ENCODE measurements around the gene PALB2.

The PALB2 gene

DNA sequence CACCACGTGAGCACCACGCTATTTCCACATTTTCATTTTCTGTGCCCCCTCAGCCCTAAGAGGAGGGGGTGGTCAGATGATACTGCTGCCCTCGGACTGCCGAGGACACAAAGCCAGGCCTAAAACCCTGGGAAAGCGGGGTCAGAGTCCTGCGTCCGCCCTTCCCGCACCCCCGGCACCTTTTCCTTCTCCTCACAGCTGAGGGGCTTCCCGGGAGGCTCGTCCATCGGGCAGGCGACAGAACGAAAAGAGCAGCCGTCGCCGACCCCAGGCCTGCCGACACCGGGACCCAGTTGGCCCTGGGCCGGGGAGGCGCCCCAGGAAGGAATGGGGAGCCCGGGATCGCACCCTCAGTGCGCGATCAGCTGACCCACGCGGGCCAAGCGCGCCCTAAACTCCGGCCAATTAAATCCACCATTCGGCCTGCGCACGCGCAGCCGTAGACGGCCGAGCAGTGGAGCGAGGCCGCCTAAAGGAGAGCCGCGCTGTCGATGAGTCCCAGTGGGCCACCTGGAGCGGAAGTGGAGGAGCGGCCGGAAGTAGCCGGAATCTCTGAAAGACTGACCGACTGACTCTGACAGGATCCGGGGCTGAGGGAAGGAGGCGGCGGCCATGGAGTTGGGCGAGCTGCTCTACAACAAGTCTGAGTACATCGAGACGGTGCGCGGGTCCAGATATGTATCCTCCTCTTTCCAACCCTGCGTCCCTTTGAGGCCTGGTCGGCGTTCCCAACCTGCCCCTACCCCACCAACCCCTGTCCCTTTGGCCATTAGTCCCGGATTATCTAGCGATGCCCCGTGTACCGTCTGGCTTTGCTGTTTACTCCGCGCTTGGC lies at the start of gene PALB2, which contains the start of gene DCTN5:
Gene PALB2 (minus strand): TSS at position 380 of the 835 bp plus-strand sequence. CDS start 153 bp downstream, at position 227.
Gene DCTN5 (plus strand): TSS at position 536 of the 835 bp plus-strand sequence. CDS start 77 bp downstream, at position 613.
- DNase-seq (ENCODE audit: extremely low read depth in 1 of 2, low read depth in 1 of 2), result peak; percentile 83 to 91

DNA sequence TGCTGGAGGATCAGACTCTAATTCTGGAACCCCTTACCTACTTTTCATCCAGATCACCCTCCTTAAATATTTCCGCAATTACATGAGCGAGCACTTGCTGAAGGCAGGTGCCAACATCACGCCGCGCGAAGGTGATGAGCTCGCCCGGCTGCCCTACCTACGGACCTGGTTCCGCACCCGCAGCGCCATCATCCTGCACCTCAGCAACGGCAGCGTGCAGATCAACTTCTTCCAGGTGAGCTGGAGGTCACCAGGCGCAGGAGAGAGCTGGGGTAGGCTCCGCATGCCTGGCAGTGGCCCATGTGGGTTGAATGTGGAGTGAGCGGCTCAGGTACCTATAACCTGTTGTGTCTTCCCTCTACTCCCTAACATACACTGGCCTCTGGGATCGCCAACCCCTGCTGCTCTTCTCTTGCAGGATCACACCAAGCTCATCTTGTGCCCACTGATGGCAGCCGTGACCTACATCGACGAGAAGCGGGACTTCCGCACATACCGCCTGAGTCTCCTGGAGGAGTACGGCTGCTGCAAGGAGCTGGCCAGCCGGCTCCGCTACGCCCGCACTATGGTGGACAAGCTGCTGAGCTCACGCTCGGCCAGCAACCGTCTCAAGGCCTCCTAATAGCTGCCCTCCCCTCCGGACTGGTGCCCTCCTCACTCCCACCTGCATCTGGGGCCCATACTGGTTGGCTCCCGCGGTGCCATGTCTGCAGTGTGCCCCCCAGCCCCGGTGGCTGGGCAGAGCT lies 48.5 kb upstream of the PALB2 start:
- no peak for DNase-seq (ENCODE audit: extremely low read depth in 1 of 2, low read depth in 1 of 2)

DNA sequence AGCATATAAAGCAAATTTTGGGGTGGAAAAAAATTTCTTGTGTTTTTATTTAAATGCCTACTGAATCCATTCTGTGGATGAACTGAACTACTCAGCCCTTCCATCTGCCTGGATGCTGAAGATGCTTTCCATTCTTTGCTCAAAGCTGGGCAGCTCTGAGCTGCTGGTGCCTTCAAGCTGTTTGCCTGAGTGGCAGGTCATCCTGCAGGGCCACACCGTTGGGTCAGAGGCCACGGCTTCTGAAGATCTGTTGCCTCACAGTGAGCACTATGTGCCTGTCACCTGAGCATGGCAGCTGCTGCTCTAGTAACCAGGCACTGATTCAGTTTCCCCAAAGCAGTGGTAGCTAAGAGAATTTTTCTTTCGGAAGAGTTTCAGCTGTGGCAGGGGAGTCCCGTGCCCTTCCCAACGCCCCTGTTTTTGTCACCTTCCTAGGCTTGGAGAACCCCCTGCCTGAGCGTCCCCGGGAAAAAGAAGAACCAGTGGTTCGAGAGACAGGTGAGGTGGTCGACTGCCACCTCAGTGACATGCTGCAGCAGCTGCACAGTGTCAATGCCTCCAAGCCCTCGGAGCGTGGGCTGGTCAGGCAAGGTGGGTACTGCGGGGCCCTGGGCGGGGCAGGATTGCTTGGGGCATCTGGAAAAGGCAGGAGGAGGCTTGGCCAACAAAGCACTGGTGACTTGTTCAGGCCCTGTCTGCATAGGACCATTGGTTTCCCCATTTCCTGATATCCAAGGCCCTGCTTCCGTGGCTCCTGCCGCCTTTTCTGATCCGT lies 46.1 kb upstream of the PALB2 start:
- no peak for DNase-seq (ENCODE audit: extremely low read depth in 1 of 2, low read depth in 1 of 2)

DNA sequence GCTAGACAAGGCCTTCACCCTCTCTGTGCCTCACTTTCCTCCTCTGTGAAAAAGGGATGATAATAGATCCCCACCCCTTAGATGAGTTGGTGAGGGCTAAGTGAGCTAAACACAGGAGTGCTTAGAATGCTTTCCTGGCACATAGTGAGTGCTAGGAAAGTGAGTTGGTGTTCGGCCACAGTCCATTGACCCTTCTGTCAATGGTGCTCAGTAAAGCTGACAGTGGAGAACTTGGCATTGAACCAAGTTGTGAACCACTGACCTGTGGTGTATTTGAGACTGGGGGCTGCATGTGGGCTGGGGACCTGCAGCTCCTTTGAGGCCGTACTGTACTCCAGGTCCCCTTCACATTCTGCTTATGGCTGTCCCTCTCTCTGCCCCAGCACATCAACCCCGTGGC lies 42.4 kb upstream of the PALB2 start:
- DNase-seq (ENCODE audit: extremely low read depth in 1 of 2, low read depth in 1 of 2), result no peak

DNA sequence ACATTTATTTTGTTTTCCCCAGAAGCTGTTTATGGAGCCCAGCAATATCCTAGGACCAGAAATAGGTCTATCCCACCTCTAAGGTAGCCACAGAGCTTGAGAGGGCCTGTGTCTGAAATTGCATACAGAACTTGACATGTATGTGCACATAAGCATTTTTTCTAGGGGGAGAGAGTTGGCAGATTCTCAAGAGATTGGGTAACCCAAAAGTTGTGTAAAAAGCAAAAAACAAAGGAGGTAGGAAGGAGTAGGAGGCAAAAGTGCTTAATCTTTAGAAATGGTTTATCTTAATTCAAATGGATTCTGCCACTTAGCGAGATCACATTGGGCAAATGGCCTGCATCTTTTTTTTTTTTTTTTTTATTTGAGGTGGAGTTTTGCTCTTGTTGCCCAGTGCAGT lies 41.1 kb upstream of the PALB2 start:
- no peak for DNase-seq (ENCODE audit: extremely low read depth in 1 of 2, low read depth in 1 of 2)

DNA sequence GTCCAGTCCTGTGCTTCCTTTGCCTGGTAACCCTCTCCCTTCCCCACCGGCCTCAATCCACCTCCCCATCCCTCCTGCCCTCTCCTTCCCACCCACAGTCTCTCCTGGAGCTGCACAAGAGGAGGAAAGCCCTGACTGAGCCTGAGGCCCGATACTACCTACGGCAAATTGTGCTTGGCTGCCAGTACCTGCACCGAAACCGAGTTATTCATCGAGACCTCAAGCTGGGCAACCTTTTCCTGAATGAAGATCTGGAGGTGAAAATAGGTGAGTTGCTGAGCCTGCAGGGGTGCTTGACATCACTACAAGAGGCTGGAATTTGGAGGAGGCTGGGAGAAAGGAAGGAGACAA lies 38.9 kb upstream of the PALB2 start:
- DNase-seq (ENCODE audit: extremely low read depth in 1 of 2, low read depth in 1 of 2), result no peak

DNA sequence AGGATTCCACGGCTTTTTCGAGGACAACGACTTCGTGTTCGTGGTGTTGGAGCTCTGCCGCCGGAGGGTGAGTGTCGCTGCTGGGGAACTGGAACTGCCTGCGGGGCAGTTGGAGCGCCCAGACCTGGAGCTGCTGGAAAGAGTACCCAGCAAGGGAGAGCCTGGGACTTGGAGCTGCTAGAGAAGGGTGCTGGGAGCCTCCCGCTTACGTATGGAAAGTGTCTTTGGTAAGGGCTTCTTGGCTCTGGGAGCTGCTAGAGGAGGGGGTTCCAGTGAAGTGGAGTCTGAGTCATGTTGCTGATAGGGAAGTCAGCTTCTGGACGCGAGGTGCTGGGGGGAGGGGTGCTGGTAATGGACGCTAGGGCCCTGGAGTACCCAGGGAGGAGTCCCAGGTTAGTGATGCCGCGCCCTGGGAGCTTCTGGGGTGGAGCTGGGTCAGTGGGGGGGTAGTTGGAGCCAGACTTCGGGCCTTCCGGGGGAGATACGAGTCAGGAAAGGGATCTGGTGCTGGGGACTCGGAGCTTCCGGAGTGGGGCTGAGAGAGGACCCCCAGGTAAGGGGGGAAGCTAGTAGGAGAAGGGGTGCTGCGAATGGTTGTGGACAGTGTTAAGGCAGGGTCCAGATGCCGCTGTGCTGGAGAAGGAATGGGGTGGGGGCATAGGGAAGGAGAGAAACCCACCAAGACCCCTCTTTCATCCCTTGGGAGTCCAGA lies 38.3 kb upstream of the PALB2 start:
- no peak for DNase-seq (ENCODE audit: extremely low read depth in 1 of 2, low read depth in 1 of 2)

DNA sequence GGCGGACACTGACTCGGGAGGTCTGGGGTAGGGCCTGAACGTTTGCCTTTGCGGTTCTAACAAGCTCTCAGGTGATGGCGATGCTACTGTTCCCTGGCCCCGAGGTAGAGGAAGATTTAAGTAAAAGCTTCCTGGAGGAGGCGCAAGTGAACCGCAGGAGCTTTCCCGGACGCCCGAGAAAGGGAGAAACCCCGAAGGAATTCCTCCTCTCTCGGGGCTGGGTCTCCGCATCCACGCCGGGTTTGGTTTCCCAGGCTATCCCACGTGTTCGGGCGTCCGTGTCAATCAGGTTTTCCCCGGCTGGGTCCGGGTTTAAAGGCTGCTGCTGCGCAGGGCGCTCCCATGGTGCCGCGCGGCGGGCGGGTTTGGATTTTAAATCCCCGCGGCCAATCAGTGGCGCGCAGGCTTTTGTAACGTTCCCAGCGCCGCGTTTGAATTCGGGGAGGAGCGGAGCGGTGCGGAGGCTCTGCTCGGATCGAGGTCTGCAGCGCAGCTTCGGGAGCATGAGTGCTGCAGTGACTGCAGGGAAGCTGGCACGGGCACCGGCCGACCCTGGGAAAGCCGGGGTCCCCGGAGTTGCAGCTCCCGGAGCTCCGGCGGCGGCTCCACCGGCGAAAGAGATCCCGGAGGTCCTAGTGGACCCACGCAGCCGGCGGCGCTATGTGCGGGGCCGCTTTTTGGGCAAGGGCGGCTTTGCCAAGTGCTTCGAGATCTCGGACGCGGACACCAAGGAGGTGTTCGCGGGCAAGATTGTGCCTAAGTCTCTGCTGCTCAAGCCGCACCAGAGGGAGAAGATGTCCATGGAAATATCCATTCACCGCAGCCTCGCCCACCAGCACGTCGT lies 37.5 kb upstream of the PALB2 start, which contains the start of gene PLK1:
Gene PLK1 (plus strand): TSS at position 460 of the 844 bp plus-strand sequence. CDS start 44 bp downstream, at position 504.
- DNase-seq (ENCODE audit: extremely low read depth in 1 of 2, low read depth in 1 of 2), result peak; percentile 70

DNA sequence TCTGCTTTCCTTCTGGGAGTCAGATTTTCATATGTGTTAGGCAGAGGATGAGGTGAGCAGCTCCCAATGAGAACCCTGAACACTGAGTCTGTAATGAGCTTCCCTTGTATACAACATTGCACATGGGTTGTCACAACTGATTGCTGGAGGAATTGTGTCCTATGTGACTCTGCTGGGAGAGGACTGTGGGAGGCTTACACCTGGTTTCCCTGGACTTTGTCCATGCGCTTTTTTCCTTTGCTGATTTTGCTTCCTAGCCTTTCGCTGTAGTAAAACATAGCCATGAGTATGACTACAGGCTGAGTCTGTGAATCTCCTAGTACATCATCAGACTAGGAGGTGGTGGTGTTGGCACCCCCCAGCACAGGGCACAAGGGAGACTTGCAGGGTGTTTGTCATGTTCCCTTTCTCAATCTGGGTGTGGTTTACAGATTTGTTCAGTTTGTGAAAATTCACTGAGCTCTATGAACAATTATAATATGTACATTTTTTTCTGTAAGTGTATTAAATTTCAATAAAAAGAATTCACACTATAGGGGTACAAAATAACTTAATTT lies 35.9 kb upstream of the PALB2 start:
- no peak for DNase-seq (ENCODE audit: extremely low read depth in 1 of 2, low read depth in 1 of 2)

DNA sequence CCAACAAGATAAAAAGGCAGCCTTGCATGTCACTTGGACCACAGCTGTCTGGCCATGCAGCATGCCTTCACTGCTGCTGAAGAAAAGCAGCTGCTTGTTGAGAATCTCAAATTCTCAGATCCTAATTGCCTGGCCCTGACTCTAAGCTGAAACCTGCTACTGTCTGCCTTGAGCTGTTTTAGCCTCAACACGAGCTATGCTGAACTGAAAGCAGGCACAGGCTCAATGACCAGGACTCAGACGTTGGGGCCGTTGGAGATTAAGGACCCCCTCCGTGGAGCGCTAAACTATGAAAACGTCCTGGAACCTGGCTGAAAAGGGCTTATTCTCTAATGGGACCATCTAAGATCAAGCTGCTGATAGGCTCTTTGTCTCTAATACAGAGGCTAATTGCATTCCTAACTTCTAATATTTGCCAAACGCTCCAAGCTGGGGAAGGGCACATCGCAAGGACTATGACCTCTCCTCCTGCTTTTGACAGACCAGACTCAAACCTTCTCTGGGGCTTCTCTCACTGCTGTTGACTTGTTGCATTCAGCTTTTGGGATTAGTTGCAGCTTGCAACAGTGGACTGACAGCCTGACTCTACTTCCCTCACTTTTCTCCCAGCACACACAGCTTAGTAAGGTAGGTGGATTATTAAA lies 33.0 kb upstream of the PALB2 start:
- no peak for DNase-seq (ENCODE audit: extremely low read depth in 1 of 2, low read depth in 1 of 2)

DNA sequence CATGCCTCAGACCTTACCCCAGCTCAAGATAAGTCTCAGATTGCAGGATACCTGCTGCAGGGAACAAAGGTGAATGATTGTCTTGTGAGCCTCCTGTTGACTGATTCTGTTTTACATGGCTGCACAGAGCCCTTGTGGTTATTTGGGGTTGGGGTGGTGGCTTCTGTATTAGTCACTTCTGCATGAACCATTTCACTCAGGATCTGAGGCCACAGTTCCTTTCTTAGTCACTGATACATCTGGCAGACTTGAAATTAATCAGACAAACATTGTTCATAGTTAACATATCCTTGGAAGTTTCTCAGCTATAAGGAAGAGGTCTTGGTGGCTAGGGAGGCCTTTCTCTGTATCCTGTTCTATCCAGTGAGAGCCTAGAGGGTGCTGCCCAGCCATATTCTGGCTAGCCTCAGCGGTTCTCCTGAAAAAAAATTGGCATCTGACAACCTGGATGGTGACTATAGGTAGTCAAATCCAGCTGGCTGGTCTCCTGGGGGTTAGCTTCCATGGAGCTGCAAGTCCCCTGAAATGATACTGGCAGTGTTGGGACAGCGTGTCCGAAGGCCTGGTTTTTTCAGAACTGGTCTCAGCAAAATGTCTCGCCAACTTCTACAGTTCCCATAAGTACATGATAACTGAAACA lies 29.1 kb upstream of the PALB2 start:
- peak; percentile 22 to 52 for DNase-seq (ENCODE audit: extremely low read depth in 1 of 2, low read depth in 1 of 2)

DNA sequence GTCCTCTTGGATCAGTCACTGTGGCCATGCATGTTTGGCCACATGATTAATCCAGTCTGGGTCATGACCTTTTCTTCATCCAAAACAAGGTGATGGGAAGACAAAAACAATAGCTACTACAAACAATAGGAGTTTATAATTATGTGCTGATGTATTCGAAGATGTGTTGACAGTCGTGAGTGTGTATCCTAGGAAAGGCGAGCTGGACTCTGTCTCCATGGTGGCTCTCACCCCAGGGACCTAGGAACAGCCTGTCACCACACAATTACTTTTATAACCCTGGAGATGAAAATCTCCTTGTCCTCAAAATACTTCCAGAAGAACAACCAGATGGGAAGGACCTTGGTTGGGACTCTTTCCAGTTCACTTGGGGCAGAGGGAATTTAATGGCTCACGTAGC lies 27.8 kb upstream of the PALB2 start:
- DNase-seq (ENCODE audit: extremely low read depth in 1 of 2, low read depth in 1 of 2), result no peak

DNA sequence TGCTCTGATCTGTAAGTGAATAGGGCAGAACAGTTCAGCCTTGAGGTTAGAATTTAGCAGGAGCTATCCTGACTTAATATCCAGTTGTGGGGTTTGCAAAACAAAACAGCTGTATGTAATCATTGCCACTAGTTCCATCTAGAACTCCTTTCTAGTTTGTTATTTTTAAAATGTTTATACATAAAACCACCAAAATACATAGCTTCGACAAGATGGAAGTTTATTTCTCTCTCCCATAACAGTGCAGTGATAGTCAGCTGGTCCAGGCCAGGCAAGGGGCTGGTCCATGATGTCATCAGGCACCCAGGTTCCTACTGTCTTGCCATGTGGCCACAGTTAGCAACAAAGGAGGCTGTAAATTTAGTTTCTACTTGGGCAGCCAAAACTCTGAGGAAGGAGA lies 27.1 kb upstream of the PALB2 start:
- DNase-seq (ENCODE audit: extremely low read depth in 1 of 2, low read depth in 1 of 2), result no peak

DNA sequence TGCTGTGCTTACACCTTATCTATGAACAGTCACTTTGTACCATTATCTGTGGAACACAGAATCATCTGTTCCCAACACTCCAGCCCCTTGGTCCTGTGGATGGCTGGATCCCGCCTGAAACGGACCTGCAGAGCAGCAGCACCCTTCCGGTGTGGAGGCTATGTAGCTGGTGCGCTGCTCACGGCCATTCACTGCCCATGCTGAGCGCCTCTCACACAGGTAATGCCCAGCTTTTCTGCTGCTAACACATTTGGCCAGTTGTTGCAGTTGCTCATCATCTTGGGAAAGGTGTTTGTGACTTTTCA lies 26.2 kb upstream of the PALB2 start:
- no peak for DNase-seq (ENCODE audit: extremely low read depth in 1 of 2, low read depth in 1 of 2)

DNA sequence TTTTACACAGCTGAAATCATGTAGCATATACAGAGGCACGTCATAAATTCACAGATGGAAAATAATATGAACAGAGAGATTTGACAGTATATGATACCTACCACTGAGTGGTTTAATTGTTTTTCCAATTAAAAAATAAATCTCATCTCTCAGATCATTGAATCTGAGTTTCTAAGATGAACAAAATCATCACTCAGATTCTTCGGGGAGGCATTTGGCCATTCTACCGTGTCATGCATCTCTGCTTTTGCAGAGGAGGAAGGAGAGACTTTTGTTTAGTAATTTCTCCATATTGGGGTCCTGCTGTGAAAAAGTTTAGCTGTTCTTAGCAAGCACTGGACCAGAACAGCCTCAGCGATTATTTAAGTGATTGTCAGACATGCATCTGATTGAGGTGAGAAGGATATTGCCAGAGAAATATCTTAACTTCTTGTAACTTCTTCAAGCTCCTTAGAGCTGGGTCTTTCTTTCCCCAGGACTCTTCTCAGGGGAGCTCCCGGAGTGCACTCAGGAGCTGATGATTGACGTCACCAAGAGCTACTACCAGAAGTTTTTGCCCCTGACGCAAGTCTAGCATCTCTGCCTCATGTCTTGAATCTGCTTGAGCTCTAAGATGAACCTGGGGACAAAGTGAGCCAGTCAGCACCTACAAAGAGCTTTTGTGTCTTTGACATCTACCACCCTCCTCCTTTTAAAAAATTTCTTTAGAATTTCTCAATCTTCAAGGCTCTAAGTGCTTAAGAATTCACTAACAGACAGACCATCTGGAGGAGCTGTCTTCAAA lies 25.7 kb upstream of the PALB2 start:
- DNase-seq (ENCODE audit: extremely low read depth in 1 of 2, low read depth in 1 of 2), result no peak

DNA sequence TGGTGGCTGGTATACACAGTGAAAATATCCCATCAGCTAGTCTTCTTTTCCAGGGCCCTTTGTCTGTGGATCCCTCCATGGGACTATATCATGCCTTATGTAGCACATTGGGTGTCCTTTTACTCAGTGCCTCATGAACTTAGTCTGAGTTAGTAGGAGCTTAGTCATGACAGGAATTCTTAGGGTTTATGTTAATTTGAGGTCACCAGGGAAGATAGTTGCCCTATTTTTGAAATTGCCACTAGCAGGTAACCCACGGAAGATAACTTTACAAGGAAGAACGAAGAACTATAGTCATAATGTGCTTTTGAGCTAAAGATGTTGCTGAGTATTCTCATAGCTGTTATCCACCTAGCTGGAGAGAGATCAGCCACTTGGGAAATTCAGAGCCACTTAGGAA lies 22.8 kb upstream of the PALB2 start:
- no peak for DNase-seq (ENCODE audit: extremely low read depth in 1 of 2, low read depth in 1 of 2)

DNA sequence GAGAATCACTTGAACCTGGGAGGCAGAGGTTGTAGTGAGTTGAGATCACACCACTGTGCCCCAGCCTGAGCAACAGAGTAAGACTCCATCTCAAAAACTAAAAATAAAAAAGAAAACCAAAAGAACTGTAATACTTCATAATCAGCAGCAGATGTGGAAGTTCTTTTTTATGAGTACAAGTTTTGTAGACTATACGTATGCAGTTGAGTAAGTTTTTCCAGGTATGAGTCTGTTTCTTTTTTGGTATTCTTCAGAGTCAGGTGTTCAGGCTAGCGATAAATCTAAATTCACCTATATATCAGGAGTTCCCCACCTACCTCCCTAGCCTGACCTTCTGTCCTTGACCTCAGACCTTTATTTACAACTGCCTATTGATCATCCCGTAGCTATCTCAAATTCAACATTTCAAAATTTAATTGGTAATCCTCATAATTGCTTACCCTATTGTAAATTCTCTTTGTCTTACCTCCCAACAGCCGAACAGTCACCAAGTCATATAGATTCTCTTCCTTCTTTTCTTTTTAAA lies 10.9 kb upstream of the PALB2 start:
- DNase-seq (ENCODE audit: extremely low read depth in 1 of 2, low read depth in 1 of 2), result no peak
